ENCODE results near the gene ZFAND6. TPM values are rescaled to one million over a fixed set of nuclear protein-coding genes. Genes with fewer than 3 reads are reported as not detected.

ZFAND6 gene
- total RNA-seq, 4 donors from 2014 or later = 85.1 to 151 (median 120) TPM

- DNase-seq (ENCODE audit: low spot score) (no peak), ATAC-seq (ENCODE audit: low FRiP score) (no peak)
- TF ChIP-seq, protein P1, sequence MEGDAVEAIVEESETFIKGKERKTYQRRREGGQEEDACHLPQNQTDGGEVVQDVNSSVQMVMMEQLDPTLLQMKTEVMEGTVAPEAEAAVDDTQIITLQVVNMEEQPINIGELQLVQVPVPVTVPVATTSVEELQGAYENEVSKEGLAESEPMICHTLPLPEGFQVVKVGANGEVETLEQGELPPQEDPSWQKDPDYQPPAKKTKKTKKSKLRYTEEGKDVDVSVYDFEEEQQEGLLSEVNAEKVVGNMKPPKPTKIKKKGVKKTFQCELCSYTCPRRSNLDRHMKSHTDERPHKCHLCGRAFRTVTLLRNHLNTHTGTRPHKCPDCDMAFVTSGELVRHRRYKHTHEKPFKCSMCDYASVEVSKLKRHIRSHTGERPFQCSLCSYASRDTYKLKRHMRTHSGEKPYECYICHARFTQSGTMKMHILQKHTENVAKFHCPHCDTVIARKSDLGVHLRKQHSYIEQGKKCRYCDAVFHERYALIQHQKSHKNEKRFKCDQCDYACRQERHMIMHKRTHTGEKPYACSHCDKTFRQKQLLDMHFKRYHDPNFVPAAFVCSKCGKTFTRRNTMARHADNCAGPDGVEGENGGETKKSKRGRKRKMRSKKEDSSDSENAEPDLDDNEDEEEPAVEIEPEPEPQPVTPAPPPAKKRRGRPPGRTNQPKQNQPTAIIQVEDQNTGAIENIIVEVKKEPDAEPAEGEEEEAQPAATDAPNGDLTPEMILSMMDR (IDR thresholded peaks at IDR 0.05) = no peak
Observed at GRCh38 chr15:80109388-80109787, 49.9 kb downstream of the ZFAND6 start.

GRCh38 chr15:80110920-80111319, 51.4 kb downstream of the ZFAND6 start:
- ATAC-seq (ENCODE audit: low FRiP score) (no peak), DNase-seq (ENCODE audit: low spot score) (no peak)
- TF ChIP-seq, protein P1 (IDR thresholded peaks at IDR 0.05) = no peak

GRCh38 chr15:80114114-80114513, 54.6 kb downstream of the ZFAND6 start:
- DNase-seq (ENCODE audit: low spot score) (no peak), ATAC-seq (ENCODE audit: low FRiP score) (no peak)
- TF ChIP-seq, protein P1 (IDR thresholded peaks at IDR 0.05) = no peak

- ATAC-seq (ENCODE audit: low FRiP score) (no peak), DNase-seq (ENCODE audit: low spot score) (no peak)
- TF ChIP-seq, protein P1 (IDR thresholded peaks at IDR 0.05) = no peak
Observed at GRCh38 chr15:80115021-80115420, 55.5 kb downstream of the ZFAND6 start.

- DNase-seq (ENCODE audit: low spot score) = no peak
- TF ChIP-seq, protein P1 (IDR thresholded peaks at IDR 0.05) = no peak
- ATAC-seq (ENCODE audit: low FRiP score) = no peak
Observed at GRCh38 chr15:80118956-80119355, 59.5 kb downstream of the ZFAND6 start.

DNA sequence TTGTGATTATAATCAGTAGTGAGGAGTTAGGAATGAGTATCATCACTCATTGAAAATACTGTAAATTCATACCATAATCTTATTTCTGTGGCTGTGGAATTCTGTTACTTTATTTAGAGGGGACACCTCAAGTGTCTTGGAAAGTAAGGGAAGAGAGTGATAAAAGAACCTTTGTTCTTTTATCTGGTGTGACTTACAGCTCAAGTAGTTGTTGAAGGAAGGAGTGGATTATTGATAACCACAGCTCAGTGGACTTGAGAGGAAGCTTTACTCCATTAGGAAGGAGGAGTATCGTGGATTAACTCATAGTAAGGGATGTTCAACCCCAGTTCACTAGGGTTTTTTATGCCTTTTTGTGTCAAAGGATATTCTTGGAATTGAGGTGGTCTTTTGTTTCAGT, 61.2 kb downstream of the ZFAND6 start:
- DNase-seq (ENCODE audit: low spot score) (no peak), ATAC-seq (ENCODE audit: low FRiP score) (no peak)
- TF ChIP-seq, protein P1 (IDR thresholded peaks at IDR 0.05) = no peak

GRCh38 chr15:80121546-80121945, 62.1 kb downstream of the ZFAND6 start:
- TF ChIP-seq, protein P1 (IDR thresholded peaks at IDR 0.05) = no peak
- ATAC-seq (ENCODE audit: low FRiP score) (no peak), DNase-seq (ENCODE audit: low spot score) (no peak)
